Uterus (tissue), 4 donors: ENCODE data around the gene KCTD13. TPM values are rescaled to one million over a fixed set of nuclear protein-coding genes. Genes with fewer than 3 reads are reported as not detected.
"Not testable (repeated sequence)": the region's sequence is repeated elsewhere in the genome, so short reads cannot be mapped to it uniquely, and the experiment has no call there.

Experiments
- DNase-seq, 2 donors: peaks; one replicate each; pipeline ENCODE4 v3.0.0-alpha.2; 2019 to 2020
- H3K27ac ChIP-seq, 2 donors: fragments of 200-600 bp; sonication (generic); 1 replicate in 1 of 2; 2 replicates in 1 of 2; pipeline ENCODE4 v1.5.1; 2016 to 2018
- H3K27me3 ChIP-seq, 2 donors: fragments of 200-600 bp; sonication (generic); one replicate each; pipeline ENCODE4 v1.5.1; 2018 to 2019; ENCODE audit warnings: control low read depth in 1 of 2
- H3K36me3 ChIP-seq, 2 donors: fragments of 200-600 bp; sonication (generic); one replicate each; pipeline ENCODE4 v1.5.1; 2019; ENCODE audit warnings: control low read depth in 1 of 2
- H3K4me1 ChIP-seq, 2 donors: fragments of 200-600 bp; sonication (generic); one replicate each; pipeline ENCODE4 v1.5.1; 2018 to 2019; ENCODE audit warnings: control low read depth in 1 of 2
- H3K4me3 ChIP-seq, 2 donors: fragments of 200-600 bp; sonication (generic); 1 replicate in 1 of 2; 2 replicates in 1 of 2; pipeline ENCODE4 v1.5.1; 2018 to 2019; ENCODE audit warnings: mild to moderate bottlenecking in 1 of 2
- H3K9me3 ChIP-seq, 2 donors: fragments of 200-600 bp; sonication (generic); one replicate each; pipeline ENCODE4 v1.5.1; 2019; ENCODE audit warnings: control low read depth in 1 of 2
- POLR2A ChIP-seq, 2 donors: fragments of 450-650 bp; IDR thresholded peaks; one replicate each; pipeline ENCODE4 v1.6.1; 2016; ENCODE audit warnings: antibody characterized with exemption in 2 of 2, mild to moderate bottlenecking in 1 of 2, moderate library complexity in 1 of 2
- intact Hi-C: fragments of 100-400 bp; cut with DNase I; formaldehyde crosslinking; loops from one replicate; pipeline ENCODE4 v1.15.1; 2023; ENCODE audit warnings: low total_unique reads
- total RNA-seq, 4 donors: library from RNA; depleted of rRNA in 3 of 4; stranded (reverse); fragments of >200 nt in 3 of 4; gene quantifications; one replicate each; pipeline versions ENCODE4 v1.1.0 to v1.2.4, GENCODE V29; 2014 to 2023
- TF ChIP-seq, protein P1 (sequence below), 4 experiments: fragments of 200-600 bp in 2 of 4; fragments of 450-650 bp in 2 of 4; sonication (generic) in 2 of 4; IDR thresholded peaks; one replicate each; pipeline ENCODE4 v1.5.1; 2016 to 2019; ENCODE audit warnings: antibody characterized with exemption in 4 of 4, mild to moderate bottlenecking in 2 of 4, moderate library complexity in 1 of 4
- donor health status: DM: yes; HTN: yes; CAD: no.

The KCTD13 gene
- total RNA-seq, 4 donors from 2014 or later = 1.8 to 33.3 (median 14.6) TPM

DNA sequence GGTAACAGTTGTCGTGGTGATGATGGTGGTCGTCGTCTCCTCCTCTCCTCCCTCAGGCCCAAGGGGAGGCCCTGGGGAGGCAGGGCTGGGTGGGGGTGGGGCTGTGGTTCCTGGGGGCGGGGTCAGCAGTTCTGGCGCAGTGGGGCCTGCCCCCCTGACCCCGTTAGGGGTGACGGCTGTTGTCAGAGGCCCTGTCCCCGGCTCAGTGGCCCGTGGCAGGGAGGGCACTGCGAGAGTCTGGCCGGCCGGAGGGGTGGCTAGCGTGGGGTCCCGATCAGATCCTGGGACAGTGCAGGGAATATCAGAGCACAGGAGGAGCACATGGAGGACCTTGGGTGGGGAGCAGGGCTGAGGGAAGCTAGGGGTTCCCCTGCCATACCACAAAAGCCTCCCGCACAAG is 29.2 kb downstream of the KCTD13 start:
- Histone ChIP-seq H3K9me3 (no peaks in the 10 kb centered on the region), H3K27me3 (no peaks in the 10 kb centered on the region), H3K36me3 (no peaks in the 10 kb centered on the region), H3K4me1 (no peaks in the 10 kb centered on the region), H3K27ac (no peak overlapping the region), H3K4me3 (no peak overlapping the region)
- no peak for TF ChIP-seq POLR2A (IDR thresholded peaks at IDR 0.05)
- TF ChIP-seq, protein P1, sequence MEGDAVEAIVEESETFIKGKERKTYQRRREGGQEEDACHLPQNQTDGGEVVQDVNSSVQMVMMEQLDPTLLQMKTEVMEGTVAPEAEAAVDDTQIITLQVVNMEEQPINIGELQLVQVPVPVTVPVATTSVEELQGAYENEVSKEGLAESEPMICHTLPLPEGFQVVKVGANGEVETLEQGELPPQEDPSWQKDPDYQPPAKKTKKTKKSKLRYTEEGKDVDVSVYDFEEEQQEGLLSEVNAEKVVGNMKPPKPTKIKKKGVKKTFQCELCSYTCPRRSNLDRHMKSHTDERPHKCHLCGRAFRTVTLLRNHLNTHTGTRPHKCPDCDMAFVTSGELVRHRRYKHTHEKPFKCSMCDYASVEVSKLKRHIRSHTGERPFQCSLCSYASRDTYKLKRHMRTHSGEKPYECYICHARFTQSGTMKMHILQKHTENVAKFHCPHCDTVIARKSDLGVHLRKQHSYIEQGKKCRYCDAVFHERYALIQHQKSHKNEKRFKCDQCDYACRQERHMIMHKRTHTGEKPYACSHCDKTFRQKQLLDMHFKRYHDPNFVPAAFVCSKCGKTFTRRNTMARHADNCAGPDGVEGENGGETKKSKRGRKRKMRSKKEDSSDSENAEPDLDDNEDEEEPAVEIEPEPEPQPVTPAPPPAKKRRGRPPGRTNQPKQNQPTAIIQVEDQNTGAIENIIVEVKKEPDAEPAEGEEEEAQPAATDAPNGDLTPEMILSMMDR (IDR thresholded peaks at IDR 0.05) = no peak
- intact Hi-C loops = no loop called here
- DNase-seq = no peak

DNA sequence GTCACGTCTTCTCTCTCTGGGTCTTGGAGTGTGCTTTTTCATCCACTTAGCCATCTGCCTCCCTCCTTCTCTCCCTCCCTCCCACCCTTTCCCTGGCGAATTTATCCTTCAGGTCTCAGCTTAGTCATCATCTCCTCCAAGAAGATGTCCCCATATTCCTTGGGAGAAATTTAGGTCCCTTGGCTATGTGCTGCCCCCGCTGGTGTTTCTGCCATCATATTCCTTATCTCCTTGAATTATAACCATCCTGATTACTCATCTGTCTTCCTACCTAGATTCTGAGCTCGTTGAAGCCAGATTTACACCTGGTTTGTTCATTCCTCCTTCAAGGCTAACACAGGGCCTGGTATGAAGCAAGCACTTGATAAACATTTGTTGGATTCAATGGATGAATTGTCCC is 31.7 kb downstream of the KCTD13 start:
- no peaks in the 10 kb centered on the region for H3K9me3 ChIP-seq
- H3K4me3 ChIP-seq = no peak overlapping the region
- no peaks in the 10 kb centered on the region for H3K27me3 ChIP-seq
- intact Hi-C loops = no loop called here
- no peaks in the 10 kb centered on the region for H3K4me1 ChIP-seq
- no peak for DNase-seq
- no peak overlapping the region for H3K27ac ChIP-seq
- TF ChIP-seq, protein P1 (IDR thresholded peaks at IDR 0.05) = no peak
- no peak for TF ChIP-seq POLR2A (IDR thresholded peaks at IDR 0.05)
- no peaks in the 10 kb centered on the region for H3K36me3 ChIP-seq

DNA sequence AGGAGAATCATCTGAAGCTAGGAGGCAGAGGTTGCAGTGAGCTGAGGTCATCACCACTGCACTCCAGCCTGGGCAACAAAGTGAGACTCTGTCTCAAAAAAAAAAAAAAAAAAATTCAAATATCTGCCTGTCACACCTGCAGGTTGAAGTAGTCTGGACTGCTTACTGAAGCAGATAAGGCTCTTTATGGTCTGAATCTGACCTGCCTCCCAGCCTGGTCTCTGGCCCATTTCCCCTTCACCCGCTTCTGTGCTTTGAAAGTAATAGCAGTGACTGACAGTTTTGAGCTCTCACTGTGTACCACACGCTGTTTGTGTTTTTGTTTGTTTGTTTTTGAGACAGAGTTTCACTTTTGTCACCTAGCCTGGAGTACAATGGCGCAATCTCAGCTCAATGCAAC is 32.5 kb downstream of the KCTD13 start:
- no peaks in the 10 kb centered on the region for H3K4me1 ChIP-seq
- H3K9me3 ChIP-seq = no peaks in the 10 kb centered on the region
- intact Hi-C loops = no loop called here
- no peaks in the 10 kb centered on the region for H3K27me3 ChIP-seq
- no peak overlapping the region for H3K4me3 ChIP-seq
- DNase-seq = no peak
- no peak for TF ChIP-seq POLR2A (IDR thresholded peaks at IDR 0.05)
- TF ChIP-seq, protein P1 (IDR thresholded peaks at IDR 0.05) = no peak
- H3K27ac ChIP-seq = no peak overlapping the region
- no peaks in the 10 kb centered on the region for H3K36me3 ChIP-seq

DNA sequence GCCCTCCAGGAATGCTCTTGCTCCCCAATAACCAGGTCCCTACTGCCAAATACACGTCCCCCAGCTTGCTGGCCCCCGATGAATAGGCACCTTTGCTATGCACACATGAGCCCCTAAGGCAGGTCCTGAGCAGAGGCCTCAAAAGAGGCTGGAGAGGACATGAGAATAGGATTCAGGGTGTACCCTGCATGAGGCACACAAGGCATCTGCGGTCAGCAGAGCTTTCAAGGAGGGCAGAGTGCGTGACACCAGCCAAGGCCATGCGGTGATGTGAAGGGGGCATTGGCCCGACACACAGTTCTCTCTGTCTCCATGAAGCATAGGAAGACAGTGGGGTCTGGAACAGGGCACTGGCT is 33.6 kb downstream of the KCTD13 start:
- TF ChIP-seq, protein P1 (IDR thresholded peaks at IDR 0.05) = no peak
- no peak for TF ChIP-seq POLR2A (IDR thresholded peaks at IDR 0.05)
- no peaks in the 10 kb centered on the region for H3K27me3 ChIP-seq
- H3K4me3 ChIP-seq = no peak overlapping the region
- intact Hi-C loops = no loop called here
- no peaks in the 10 kb centered on the region for H3K9me3 ChIP-seq
- no peaks in the 10 kb centered on the region for H3K36me3 ChIP-seq
- DNase-seq = no peak
- no peak overlapping the region for H3K27ac ChIP-seq
- no peaks in the 10 kb centered on the region for H3K4me1 ChIP-seq

DNA sequence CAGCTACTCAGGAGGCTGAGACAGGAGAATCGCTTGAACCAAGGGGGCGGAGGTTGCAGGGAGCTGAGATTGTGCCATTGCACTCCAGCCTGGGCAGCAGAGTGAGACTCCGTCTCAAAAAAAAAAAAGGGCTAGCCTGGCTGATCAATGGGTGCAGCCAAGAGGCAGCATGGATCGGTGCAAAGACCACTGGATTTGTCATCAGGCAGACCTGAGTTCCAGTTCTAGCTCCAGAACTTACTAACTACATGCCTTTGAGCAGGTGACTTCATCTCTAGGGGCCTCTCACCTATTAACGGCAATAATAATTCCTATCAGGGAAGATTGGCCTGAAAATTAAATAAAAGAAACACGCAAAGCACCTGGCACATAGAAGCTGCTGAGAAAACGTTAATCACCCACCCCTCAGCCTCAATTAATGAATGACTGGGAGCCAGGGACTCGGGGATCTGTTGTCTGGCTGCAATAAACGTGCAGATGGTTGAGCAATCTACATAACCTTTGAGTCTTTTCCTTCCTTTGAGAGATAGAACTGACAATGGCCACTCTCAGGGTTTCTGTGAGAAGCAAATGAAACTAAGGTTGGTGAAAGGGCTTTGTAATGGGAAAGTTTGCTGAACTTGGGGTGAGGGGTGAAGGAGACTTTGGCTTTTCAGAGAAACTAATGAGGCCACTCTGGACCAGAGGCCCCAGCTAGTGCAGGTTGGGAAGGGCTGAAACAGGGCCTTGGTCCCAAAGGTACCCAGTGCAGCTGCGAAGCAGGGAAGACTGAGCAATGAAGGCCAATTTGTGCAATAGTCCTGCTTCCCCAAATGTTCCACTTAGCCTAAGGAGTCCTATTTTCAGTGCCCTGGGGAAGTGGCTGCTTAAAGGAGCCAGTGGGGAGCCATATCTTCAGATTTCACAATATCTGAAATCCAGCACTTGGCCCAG is 34.2 kb downstream of the KCTD13 start:
- H3K9me3 ChIP-seq = no peaks in the 10 kb centered on the region
- no peak overlapping the region for H3K4me3 ChIP-seq
- H3K27me3 ChIP-seq = no peaks in the 10 kb centered on the region
- H3K4me1 ChIP-seq = no peaks in the 10 kb centered on the region
- intact Hi-C loops = no loop called here
- H3K36me3 ChIP-seq = no peaks in the 10 kb centered on the region
- no peak for DNase-seq
- no peak overlapping the region for H3K27ac ChIP-seq
- no peak for TF ChIP-seq POLR2A (IDR thresholded peaks at IDR 0.05)
- TF ChIP-seq, protein P1 (IDR thresholded peaks at IDR 0.05) = no peak

DNA sequence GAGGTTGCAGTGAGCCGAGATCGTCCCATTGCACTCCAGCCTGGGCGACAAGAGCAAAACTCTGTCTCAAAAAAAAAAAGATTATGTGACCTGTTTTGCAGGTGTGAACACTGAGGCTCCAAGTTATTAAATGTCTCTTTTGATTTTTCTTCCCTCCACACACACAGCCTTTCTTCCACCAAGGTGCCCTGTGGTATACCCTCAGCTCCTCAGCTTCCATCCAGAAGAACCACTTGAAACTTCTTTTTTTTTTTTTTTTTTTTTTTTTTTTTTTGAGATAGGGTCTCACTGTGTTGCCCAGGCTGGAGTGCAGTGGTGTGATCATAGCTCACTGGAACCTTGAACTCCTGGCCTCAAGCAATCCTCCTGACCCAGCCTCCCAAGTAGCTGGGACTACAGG is 36.7 kb downstream of the KCTD13 start:
- H3K27me3 ChIP-seq, intact Hi-C loops, H3K4me3 ChIP-seq, H3K36me3 ChIP-seq, H3K4me1 ChIP-seq, H3K27ac ChIP-seq, DNase-seq, H3K9me3 ChIP-seq: not testable (repeated sequence)
